ENCODE data around the gene KRT15.

- TF ChIP-seq CTCF (IDR thresholded peaks at IDR 0.05): no peak
- TF ChIP-seq ZFX (IDR thresholded peaks at IDR 0.05; ENCODE audit: borderline replicate concordance): no peak
Observed at GRCh38 chr17:41545829-41546410, 27.2 kb upstream of the KRT15 start.

All from 22Rv1 (cell line).